Iris pigment epithelial cell (primary cell): Measurements from ENCODE around the gene HAPLN2.
A peak's percentile ranks its signal among the peaks of the same experiment; 100 is the strongest.
"Not testable (repeated sequence)": the region's sequence is repeated elsewhere in the genome, so short reads cannot be mapped to it uniquely, and the experiment has no call there.

Experiments used
- DNase-seq: peaks from one replicate; pipeline ENCODE4 v3.0.0-alpha.2; 2011; ENCODE audit warnings: low read depth

HAPLN2 gene

GRCh38 chr1:156618853-156619581 lies at the start of gene HAPLN2:
Gene HAPLN2 (plus strand): TSS chr1:156619415. CDS start chr1:156623491, 4,076 bp downstream.
- no peak for DNase-seq

- peak; percentile 89 for DNase-seq
Observed at GRCh38 chr1:156571261-156571852, 47.9 kb upstream of the HAPLN2 start.

- peak; percentile 82 for DNase-seq
Observed at GRCh38 chr1:156571919-156572662, 47.1 kb upstream of the HAPLN2 start, which contains the start of gene IQGAP3. Gene IQGAP3 (minus strand): TSS chr1:156572565. CDS start chr1:156572529, 36 bp downstream.

- DNase-seq = no peak
Observed at GRCh38 chr1:156572663-156573018, 46.6 kb upstream of the HAPLN2 start.

- DNase-seq = no peak
Observed at GRCh38 chr1:156574039-156574633, 45.1 kb upstream of the HAPLN2 start.

GRCh38 chr1:156577550-156577949 lies 41.7 kb upstream of the HAPLN2 start:
- DNase-seq = no peak

- DNase-seq = no peak
Observed at GRCh38 chr1:156578055-156578454, 41.2 kb upstream of the HAPLN2 start.

GRCh38 chr1:156579472-156579871 lies 39.7 kb upstream of the HAPLN2 start, which contains the start of gene TTC24:
Gene TTC24 (plus strand): TSS chr1:156579723. CDS start chr1:156581365, 1,642 bp downstream.
- no peak for DNase-seq

- DNase-seq = no peak
Observed at GRCh38 chr1:156581661-156582387, 37.4 kb upstream of the HAPLN2 start.

- DNase-seq = no peak
Observed at GRCh38 chr1:156582388-156583017, 36.7 kb upstream of the HAPLN2 start.

GRCh38 chr1:156583821-156584622 lies 35.2 kb upstream of the HAPLN2 start:
- peak; percentile 86 for DNase-seq

GRCh38 chr1:156584813-156585212 lies 34.4 kb upstream of the HAPLN2 start:
- no peak for DNase-seq

GRCh38 chr1:156586323-156586722 lies 32.9 kb upstream of the HAPLN2 start:
- no peak for DNase-seq

- DNase-seq = no peak
Observed at GRCh38 chr1:156586892-156587477, 32.2 kb upstream of the HAPLN2 start.

- not testable (repeated sequence) for DNase-seq
Observed at GRCh38 chr1:156587927-156588326, 31.3 kb upstream of the HAPLN2 start.

GRCh38 chr1:156589546-156589945 lies 29.7 kb upstream of the HAPLN2 start:
- DNase-seq = no peak

- DNase-seq = no peak
Observed at GRCh38 chr1:156590326-156591180, 28.7 kb upstream of the HAPLN2 start.

GRCh38 chr1:156591181-156591431 lies 28.1 kb upstream of the HAPLN2 start:
- no peak for DNase-seq

GRCh38 chr1:156591432-156592157 lies 27.6 kb upstream of the HAPLN2 start, which contains the start of gene NAXE:
Gene NAXE (plus strand): TSS chr1:156591776. CDS start chr1:156591805, 29 bp downstream.
- peak; percentile 52 for DNase-seq
